SK-N-SH treated with all-trans-retinoic acid at 6 μM for 48 hours (cell line): ENCODE data around the gene TSHZ3.

Experiments
- ATAC-seq: fragments of 200-7000 bp; cut with Tn5 transposase; 3 replicates; pipeline ENCODE4 v1.9.1; 2020; ENCODE audit warnings: mild to moderate bottlenecking, moderate library complexity
- ARNTL ChIP-seq: fragments of 450-650 bp; formaldehyde crosslinking; IDR thresholded peaks from 2 replicates; pipeline ENCODE4 v1.5.0; 2020; ENCODE audit warnings: low read depth, mild to moderate bottlenecking, moderate library complexity, borderline replicate concordance
- BACH2 ChIP-seq: fragments of 250-450 bp; sonication (Bioruptor Pico); IDR thresholded peaks from 2 replicates; pipeline ENCODE4 v1.9.0; 2021; ENCODE audit warnings: mild to moderate bottlenecking, borderline replicate concordance
- CREB5 ChIP-seq: fragments of 250-450 bp; sonication (Bioruptor Pico); IDR thresholded peaks from 2 replicates; pipeline ENCODE4 v1.5.1; 2020; ENCODE audit warnings: low read depth, mild to moderate bottlenecking, moderate library complexity
- CSDC2 ChIP-seq: fragments of 250-450 bp; sonication (Bioruptor Pico); IDR thresholded peaks from 2 replicates; pipeline ENCODE4 v1.5.0; 2020; ENCODE audit warnings: mild to moderate bottlenecking, moderate library complexity
- ESRRG ChIP-seq: fragments of 250-450 bp; sonication (Bioruptor Pico); IDR thresholded peaks from 2 replicates; pipeline ENCODE4 v1.6.1; 2021; ENCODE audit warnings: mild to moderate bottlenecking
- ISL1 ChIP-seq: fragments of 250-450 bp; sonication (Bioruptor Pico); IDR thresholded peaks from 2 replicates; pipeline ENCODE4 v2.1.2; 2022; ENCODE audit warnings: mild to moderate bottlenecking, moderate library complexity
- OSR1 ChIP-seq: fragments of 250-450 bp; sonication (Bioruptor Pico); IDR thresholded peaks from 2 replicates; pipeline ENCODE4 v1.8.0; 2022; ENCODE audit warnings: moderate library complexity, mild to moderate bottlenecking, inconsistent platforms
- PATZ1 ChIP-seq: fragments of 250-450 bp; sonication (Bioruptor Pico); IDR thresholded peaks from 2 replicates; pipeline ENCODE4 v1.8.0; 2020; ENCODE audit warnings: mild to moderate bottlenecking, moderate library complexity, borderline replicate concordance
- POU6F1 ChIP-seq: fragments of 250-450 bp; sonication (Bioruptor Pico); IDR thresholded peaks from 2 replicates; pipeline ENCODE4 v1.8.0; 2021; ENCODE audit warnings: low read depth, mild to moderate bottlenecking, moderate library complexity, borderline replicate concordance
- PPARA ChIP-seq: fragments of 250-450 bp; sonication (Bioruptor Pico); IDR thresholded peaks from 2 replicates; pipeline ENCODE4 v1.5.0; 2020; ENCODE audit warnings: mild to moderate bottlenecking, borderline replicate concordance
- TCF4 ChIP-seq: fragments of 250-450 bp; sonication (Bioruptor Pico); IDR thresholded peaks from 2 replicates; pipeline ENCODE4 v1.8.0; 2021; ENCODE audit warnings: mild to moderate bottlenecking, moderate library complexity, borderline replicate concordance
- TOX ChIP-seq: fragments of 250-450 bp; sonication (Bioruptor Pico); IDR thresholded peaks from 2 replicates; pipeline ENCODE4 v1.8.0; 2021; ENCODE audit warnings: mild to moderate bottlenecking, moderate library complexity, borderline replicate concordance
- ZC3H10 ChIP-seq: fragments of 250-450 bp; sonication (Bioruptor Pico); IDR thresholded peaks from 2 replicates; pipeline ENCODE4 v1.5.1; 2021; ENCODE audit warnings: mild to moderate bottlenecking, moderate library complexity
- ZFP3 ChIP-seq: fragments of 250-450 bp; sonication (Bioruptor Pico); IDR thresholded peaks from 2 replicates; pipeline ENCODE4 v1.5.0; 2020; ENCODE audit warnings: mild to moderate bottlenecking, moderate library complexity
- ZFP30 ChIP-seq: fragments of 450-650 bp; formaldehyde crosslinking; IDR thresholded peaks from 2 replicates; pipeline ENCODE4 v1.5.0; 2022; ENCODE audit warnings: mild to moderate bottlenecking, moderate library complexity
- ZNF565 ChIP-seq: fragments of 450-650 bp; formaldehyde crosslinking; conservative IDR thresholded peaks from 2 replicates; pipeline ENCODE4 v1.5.0; 2020; ENCODE audit warnings: low read depth, mild to moderate bottlenecking, moderate library complexity
- ZNF70 ChIP-seq: fragments of 450-650 bp; formaldehyde crosslinking; IDR thresholded peaks from 2 replicates; pipeline ENCODE4 v1.5.0; 2020; ENCODE audit warnings: mild to moderate bottlenecking, moderate library complexity
- ZNF8 ChIP-seq: fragments of 450-650 bp; formaldehyde crosslinking; IDR thresholded peaks from 2 replicates; pipeline ENCODE4 v1.5.0; 2020; ENCODE audit warnings: mild to moderate bottlenecking, moderate library complexity

Gene TSHZ3

DNA sequence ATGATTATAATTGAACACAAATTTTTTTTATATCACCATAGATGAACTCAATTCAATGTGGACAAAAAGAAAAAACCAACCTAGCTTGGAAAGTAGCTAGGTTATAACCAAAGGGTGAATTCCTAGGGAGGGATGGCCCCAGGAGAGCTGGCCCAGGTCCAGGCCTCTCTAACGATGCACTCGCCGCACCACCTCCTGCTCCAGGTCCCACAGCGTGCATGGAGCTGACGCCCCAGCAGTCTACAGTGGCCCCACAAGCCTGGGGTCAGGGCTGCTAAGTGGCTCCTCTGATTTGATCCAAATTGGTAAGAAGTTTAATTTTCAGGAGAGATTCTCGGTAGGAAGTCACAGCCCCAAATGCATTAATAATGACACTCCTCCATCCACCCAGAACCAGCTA, 48.8 kb downstream of the TSHZ3 start (continued):
- TF ChIP-seq TCF4: no peak
- no peak for TF ChIP-seq ZFP30 (CRISPR knock-in tag)
- no peak for TF ChIP-seq CREB5 (CRISPR knock-in tag)
- TF ChIP-seq, all 23 proteins: peak for 0

DNA sequence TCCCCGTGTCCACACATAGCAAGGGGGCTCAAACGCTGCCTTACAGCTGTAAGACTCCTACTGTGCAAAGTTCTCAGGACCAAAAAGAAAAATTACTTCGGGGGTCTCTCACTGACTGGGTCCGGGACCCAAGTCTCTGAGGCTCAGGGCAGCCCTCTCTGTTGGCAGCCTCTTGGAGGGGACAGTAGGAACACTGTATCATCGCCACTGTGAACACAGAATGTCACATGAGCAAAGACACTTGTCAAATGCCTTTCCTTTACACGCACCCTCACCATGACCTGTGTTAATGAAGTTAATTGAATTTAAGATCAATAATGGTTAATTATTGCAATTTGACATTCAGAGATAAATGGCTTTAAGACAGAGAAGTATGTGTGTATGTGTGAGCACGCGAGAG, 49.6 kb downstream of the TSHZ3 start:
- TF ChIP-seq ZNF565 (CRISPR knock-in tag) (no peak), ZNF70 (CRISPR knock-in tag) (no peak), TOX (no peak), ESRRG (CRISPR knock-in tag) (no peak), CSDC2 (CRISPR knock-in tag) (no peak), POU6F1 (CRISPR knock-in tag) (no peak), ZC3H10 (CRISPR knock-in tag) (no peak), ARNTL (no peak), PPARA (CRISPR knock-in tag) (no peak), ZNF8 (CRISPR knock-in tag) (no peak), ZFP30 (CRISPR knock-in tag) (no peak), OSR1 (CRISPR knock-in tag) (no peak), BACH2 (no peak), ZFP3 (CRISPR knock-in tag) (no peak)
- TF ChIP-seq, all 23 proteins: peak for 0
- no peak for ATAC-seq

DNA sequence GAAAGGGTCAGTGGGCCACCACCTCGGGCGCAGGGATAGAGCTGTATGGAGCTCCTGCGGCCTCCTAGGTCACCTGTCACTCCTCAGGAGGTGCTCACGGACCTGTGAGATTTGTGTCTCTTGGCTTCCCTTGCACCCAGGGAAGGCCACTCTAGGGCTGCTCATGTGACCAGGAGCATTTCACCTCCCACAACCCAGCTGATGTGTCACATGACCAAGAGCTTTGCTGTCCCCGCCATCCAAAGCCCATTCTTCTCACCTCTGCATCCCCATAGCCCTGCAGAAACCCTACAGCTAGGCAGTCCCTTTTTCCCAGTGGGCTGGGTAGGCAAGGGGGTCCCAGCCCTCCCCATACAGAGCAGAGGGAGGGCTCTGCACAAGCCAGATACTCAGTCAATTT, 51.2 kb downstream of the TSHZ3 start:
- no peak for ATAC-seq

GRCh38 chr19:31296741-31297390, 52.4 kb downstream of the TSHZ3 start:
- TF ChIP-seq TOX: no peak
- TF ChIP-seq CREB5 (CRISPR knock-in tag): no peak
- no peak for TF ChIP-seq ARNTL
- no peak for TF ChIP-seq ZNF70 (CRISPR knock-in tag)
- no peak for TF ChIP-seq ZNF565 (CRISPR knock-in tag)
- no peak for TF ChIP-seq ISL1 (CRISPR knock-in tag)
- TF ChIP-seq ZC3H10 (CRISPR knock-in tag): no peak
- TF ChIP-seq BACH2: no peak
- TF ChIP-seq PPARA (CRISPR knock-in tag): no peak
- no peak for TF ChIP-seq POU6F1 (CRISPR knock-in tag)
- no peak for TF ChIP-seq ZFP3 (CRISPR knock-in tag)
- no peak for ATAC-seq

More for the DNA sequence above, 51.2 kb downstream of the TSHZ3 start:
- no peak for TF ChIP-seq ZFP30 (CRISPR knock-in tag)
- TF ChIP-seq PATZ1 (CRISPR knock-in tag): no peak
- TF ChIP-seq BACH2: no peak

DNA sequence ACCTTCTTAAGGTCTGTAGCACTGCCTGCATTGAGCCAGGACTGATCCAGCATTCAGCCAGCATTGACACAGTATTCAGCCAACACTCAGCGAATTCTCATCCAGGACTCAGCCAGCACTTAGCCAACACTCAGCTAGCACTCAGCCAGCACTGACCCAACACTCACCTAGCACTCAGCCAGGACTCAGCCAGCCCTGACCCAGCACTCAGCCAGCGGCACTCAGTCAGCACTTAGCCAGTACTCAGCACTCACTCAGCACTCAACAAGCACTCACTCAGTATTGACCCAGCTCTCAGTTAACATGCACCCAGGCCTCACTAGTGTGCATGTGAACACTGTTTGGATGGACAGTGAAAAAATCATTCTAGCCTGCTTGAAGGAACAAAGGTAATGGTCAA, 55.0 kb downstream of the TSHZ3 start:
- TF ChIP-seq OSR1 (CRISPR knock-in tag): no peak
- no peak for TF ChIP-seq TCF4
- TF ChIP-seq ZFP30 (CRISPR knock-in tag): no peak
- TF ChIP-seq, all 23 proteins: peak for 0
- no peak for ATAC-seq
